Measurements from ENCODE around the gene B4GALNT1.

B4GALNT1 gene

GRCh38 chr12:57628280-57629191 lies 4.5 kb downstream of the B4GALNT1 start:
- Histone ChIP-seq H3K9me3 (ENCODE audit: control insufficient read depth, insufficient read depth, low read length) (no peaks in the 10 kb centered on the region), H3K9ac (ENCODE audit: low read depth, low read length) (no peak overlapping the region), H3K4me1 (ENCODE audit: insufficient read depth, low read length) (peaks cover 4% of the 10 kb centered on the region; the same call in 1 of the 2 replicates), H3K36me3 (ENCODE audit: insufficient read depth, low read length) (no peaks in the 10 kb centered on the region)

GRCh38 chr12:57627501-57628279 lies 5.3 kb downstream of the B4GALNT1 start:
- peak overlapping the region; percentile 30; the same call in 1 of the 2 replicates for H3K9ac ChIP-seq (ENCODE audit: low read depth, low read length)
- H3K4me1 ChIP-seq (ENCODE audit: insufficient read depth, low read length), result peaks cover 4% of the 10 kb centered on the region; the same call in 1 of the 2 replicates
- H3K9me3 ChIP-seq (ENCODE audit: control insufficient read depth, insufficient read depth, low read length), result no peaks in the 10 kb centered on the region
- H3K36me3 ChIP-seq (ENCODE audit: insufficient read depth, low read length), result no peaks in the 10 kb centered on the region

- H3K9me3 ChIP-seq (ENCODE audit: control insufficient read depth, insufficient read depth, low read length), result no peaks in the 10 kb centered on the region
- H3K9ac ChIP-seq (ENCODE audit: low read depth, low read length), result no peak overlapping the region
- H3K4me1 ChIP-seq (ENCODE audit: insufficient read depth, low read length), result peaks cover 4% of the 10 kb centered on the region; the same call in 1 of the 2 replicates
Observed at GRCh38 chr12:57626921-57627445, 6.0 kb downstream of the B4GALNT1 start.

GRCh38 chr12:57626111-57626920 lies 6.7 kb downstream of the B4GALNT1 start:
- H3K9me3 ChIP-seq (ENCODE audit: control insufficient read depth, insufficient read depth, low read length), result no peaks in the 10 kb centered on the region
- no peak overlapping the region for H3K9ac ChIP-seq (ENCODE audit: low read depth, low read length)
- H3K36me3 ChIP-seq (ENCODE audit: insufficient read depth, low read length), result no peaks in the 10 kb centered on the region
- peaks cover 4% of the 10 kb centered on the region; the same call in 1 of the 2 replicates for H3K4me1 ChIP-seq (ENCODE audit: insufficient read depth, low read length)

More at GRCh38 chr12:57626921-57627445, 6.0 kb downstream of the B4GALNT1 start:
- no peaks in the 10 kb centered on the region for H3K36me3 ChIP-seq (ENCODE audit: insufficient read depth, low read length)

- Histone ChIP-seq H3K36me3 (ENCODE audit: insufficient read depth, low read length) (no peaks in the 10 kb centered on the region), H3K9ac (ENCODE audit: low read depth, low read length) (no peak overlapping the region), H3K9me3 (ENCODE audit: control insufficient read depth, insufficient read depth, low read length) (no peaks in the 10 kb centered on the region), H3K4me1 (ENCODE audit: insufficient read depth, low read length) (peaks cover 4% of the 10 kb centered on the region; the same call in 1 of the 2 replicates)
Observed at GRCh38 chr12:57625261-57626032, 7.6 kb downstream of the B4GALNT1 start.

GRCh38 chr12:57624441-57625220 lies 8.4 kb downstream of the B4GALNT1 start:
- peaks cover 4% of the 10 kb centered on the region; the same call in 1 of the 2 replicates for H3K4me1 ChIP-seq (ENCODE audit: insufficient read depth, low read length)
- H3K9ac ChIP-seq (ENCODE audit: low read depth, low read length), result no peak overlapping the region
- no peaks in the 10 kb centered on the region for H3K9me3 ChIP-seq (ENCODE audit: control insufficient read depth, insufficient read depth, low read length)
- H3K36me3 ChIP-seq (ENCODE audit: insufficient read depth, low read length), result no peaks in the 10 kb centered on the region

GRCh38 chr12:57623811-57624390 lies 9.1 kb downstream of the B4GALNT1 start:
- Histone ChIP-seq H3K9ac (ENCODE audit: low read depth, low read length) (no peak overlapping the region), H3K9me3 (ENCODE audit: control insufficient read depth, insufficient read depth, low read length) (no peaks in the 10 kb centered on the region), H3K4me1 (ENCODE audit: insufficient read depth, low read length) (peaks cover 7% of the 10 kb centered on the region; the same call in 1 of the 2 replicates), H3K36me3 (ENCODE audit: insufficient read depth, low read length) (no peaks in the 10 kb centered on the region)

GRCh38 chr12:57623385-57623784 lies 9.6 kb downstream of the B4GALNT1 start:
- Histone ChIP-seq H3K36me3 (ENCODE audit: insufficient read depth, low read length) (no peaks in the 10 kb centered on the region), H3K9me3 (ENCODE audit: control insufficient read depth, insufficient read depth, low read length) (no peaks in the 10 kb centered on the region), H3K9ac (ENCODE audit: low read depth, low read length) (no peak overlapping the region), H3K4me1 (ENCODE audit: insufficient read depth, low read length) (peaks cover 7% of the 10 kb centered on the region; the same call in 1 of the 2 replicates)

- no peaks in the 10 kb centered on the region for H3K36me3 ChIP-seq (ENCODE audit: insufficient read depth, low read length)
- no peak overlapping the region for H3K9ac ChIP-seq (ENCODE audit: low read depth, low read length)
- H3K9me3 ChIP-seq (ENCODE audit: control insufficient read depth, insufficient read depth, low read length), result no peaks in the 10 kb centered on the region
- peaks cover 3% of the 10 kb centered on the region; the same call in 1 of the 2 replicates for H3K4me1 ChIP-seq (ENCODE audit: insufficient read depth, low read length)
Observed at GRCh38 chr12:57622293-57623245, 10.4 kb downstream of the B4GALNT1 start.

- Histone ChIP-seq H3K9ac (ENCODE audit: low read depth, low read length) (peak overlapping the region; percentile 37; the same call in 1 of the 2 replicates), H3K9me3 (ENCODE audit: control insufficient read depth, insufficient read depth, low read length) (no peaks in the 10 kb centered on the region), H3K36me3 (ENCODE audit: insufficient read depth, low read length) (no peaks in the 10 kb centered on the region), H3K4me1 (ENCODE audit: insufficient read depth, low read length) (peaks cover 3% of the 10 kb centered on the region; the same call in 1 of the 2 replicates)
Observed at GRCh38 chr12:57621497-57622292, 11.3 kb downstream of the B4GALNT1 start.

All from ES-I3 (cell line).